Measurements from ENCODE around the gene BICC1.

The BICC1 gene

GRCh38 chr10:58817201-58817846 is 304.7 kb downstream of the BICC1 start:
- DNase-seq (ENCODE audit: low read depth), result peak; percentile 78
- TF ChIP-seq, protein P1, sequence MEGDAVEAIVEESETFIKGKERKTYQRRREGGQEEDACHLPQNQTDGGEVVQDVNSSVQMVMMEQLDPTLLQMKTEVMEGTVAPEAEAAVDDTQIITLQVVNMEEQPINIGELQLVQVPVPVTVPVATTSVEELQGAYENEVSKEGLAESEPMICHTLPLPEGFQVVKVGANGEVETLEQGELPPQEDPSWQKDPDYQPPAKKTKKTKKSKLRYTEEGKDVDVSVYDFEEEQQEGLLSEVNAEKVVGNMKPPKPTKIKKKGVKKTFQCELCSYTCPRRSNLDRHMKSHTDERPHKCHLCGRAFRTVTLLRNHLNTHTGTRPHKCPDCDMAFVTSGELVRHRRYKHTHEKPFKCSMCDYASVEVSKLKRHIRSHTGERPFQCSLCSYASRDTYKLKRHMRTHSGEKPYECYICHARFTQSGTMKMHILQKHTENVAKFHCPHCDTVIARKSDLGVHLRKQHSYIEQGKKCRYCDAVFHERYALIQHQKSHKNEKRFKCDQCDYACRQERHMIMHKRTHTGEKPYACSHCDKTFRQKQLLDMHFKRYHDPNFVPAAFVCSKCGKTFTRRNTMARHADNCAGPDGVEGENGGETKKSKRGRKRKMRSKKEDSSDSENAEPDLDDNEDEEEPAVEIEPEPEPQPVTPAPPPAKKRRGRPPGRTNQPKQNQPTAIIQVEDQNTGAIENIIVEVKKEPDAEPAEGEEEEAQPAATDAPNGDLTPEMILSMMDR (conservative IDR thresholded peaks at IDR 0.05; ENCODE audit: low read depth, low read length), result no peak
- H3K4me3 ChIP-seq (ENCODE audit: low read depth, low read length), result no peak overlapping the region

GRCh38 chr10:58818900-58819299 is 306.2 kb downstream of the BICC1 start:
- DNase-seq (ENCODE audit: low read depth), result peak; percentile 96
- H3K4me3 ChIP-seq (ENCODE audit: low read depth, low read length), result no peak overlapping the region
- TF ChIP-seq, protein P1 (conservative IDR thresholded peaks at IDR 0.05; ENCODE audit: low read depth, low read length), result peak; percentile 29

GRCh38 chr10:58820386-58820785 is 307.7 kb downstream of the BICC1 start:
- TF ChIP-seq, protein P1 (conservative IDR thresholded peaks at IDR 0.05; ENCODE audit: low read depth, low read length), result no peak
- DNase-seq (ENCODE audit: low read depth), result no peak
- H3K4me3 ChIP-seq (ENCODE audit: low read depth, low read length), result no peak overlapping the region

- DNase-seq (ENCODE audit: low read depth), result peak; percentile 64
- no peak overlapping the region for H3K4me3 ChIP-seq (ENCODE audit: low read depth, low read length)
- TF ChIP-seq, protein P1 (conservative IDR thresholded peaks at IDR 0.05; ENCODE audit: low read depth, low read length), result no peak
Observed at GRCh38 chr10:58820861-58821751, 308.4 kb downstream of the BICC1 start.

DNA sequence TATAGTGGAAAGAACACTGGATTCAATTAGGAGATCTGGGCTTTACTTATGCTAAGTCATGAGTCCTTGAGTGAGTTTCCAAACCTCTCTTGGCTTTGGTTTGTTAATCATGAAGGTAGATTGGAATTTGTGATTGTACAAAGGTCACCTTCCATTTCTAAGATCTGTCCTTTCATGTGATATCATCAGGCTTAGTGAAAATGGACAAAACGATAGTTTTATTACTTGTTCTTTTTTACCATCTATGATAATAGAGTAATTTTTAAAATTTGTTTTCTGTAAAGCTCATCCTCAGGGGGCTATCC is 309.0 kb downstream of the BICC1 start:
- no peak for DNase-seq (ENCODE audit: low read depth)
- TF ChIP-seq, protein P1 (conservative IDR thresholded peaks at IDR 0.05; ENCODE audit: low read depth, low read length), result no peak
- no peak overlapping the region for H3K4me3 ChIP-seq (ENCODE audit: low read depth, low read length)

GRCh38 chr10:58823983-58824382 is 311.3 kb downstream of the BICC1 start:
- TF ChIP-seq, protein P1 (conservative IDR thresholded peaks at IDR 0.05; ENCODE audit: low read depth, low read length), result no peak
- no peak overlapping the region for H3K4me3 ChIP-seq (ENCODE audit: low read depth, low read length)
- no peak for DNase-seq (ENCODE audit: low read depth)
